ENCODE measurements around the gene CELF2. TPM values are rescaled to one million over a fixed set of nuclear protein-coding genes. Genes with fewer than 3 reads are reported as not detected.

CELF2 gene
- total RNA-seq, 1 donor from 2014 or later = 11.0 TPM

DNA sequence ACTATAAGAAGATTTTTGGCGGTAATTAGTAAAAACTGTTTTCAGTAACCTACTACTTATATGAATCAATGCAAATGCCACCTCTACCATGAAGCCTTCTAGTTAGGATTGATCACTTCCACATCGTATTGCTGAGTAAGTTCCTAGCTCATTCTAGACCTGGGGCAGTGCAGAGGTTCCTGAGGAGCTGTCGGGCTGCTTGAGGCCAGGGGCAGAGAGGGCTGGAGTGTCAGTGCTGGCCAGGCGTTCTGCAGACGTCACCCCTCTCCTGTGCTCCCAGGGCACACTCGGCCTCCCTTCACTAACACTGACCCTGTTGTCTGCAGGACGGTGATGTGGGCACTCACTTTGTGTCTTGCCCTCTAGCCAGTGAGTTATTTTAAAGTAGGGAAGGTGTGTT lies 275.7 kb downstream of the CELF2 start:
- H3K4me3 ChIP-seq (ENCODE audit: low read depth, low read length) = no peak overlapping the region
- DNase-seq (ENCODE audit: low read depth) = no peak
- TF ChIP-seq CTCF (conservative IDR thresholded peaks at IDR 0.05; ENCODE audit: low read depth, low read length) = no peak

- no peak overlapping the region for H3K4me3 ChIP-seq (ENCODE audit: low read depth, low read length)
- TF ChIP-seq CTCF (conservative IDR thresholded peaks at IDR 0.05; ENCODE audit: low read depth, low read length) = no peak
- no peak for DNase-seq (ENCODE audit: low read depth)
These were observed 277.3 kb downstream of the CELF2 start for GRCh38 chr10:11294831-11295450.

GRCh38 chr10:11295492-11295891 lies 277.8 kb downstream of the CELF2 start:
- no peak for TF ChIP-seq CTCF (conservative IDR thresholded peaks at IDR 0.05; ENCODE audit: low read depth, low read length)
- no peak for DNase-seq (ENCODE audit: low read depth)
- H3K4me3 ChIP-seq (ENCODE audit: low read depth, low read length) = no peak overlapping the region

- no peak for TF ChIP-seq CTCF (conservative IDR thresholded peaks at IDR 0.05; ENCODE audit: low read depth, low read length)
- H3K4me3 ChIP-seq (ENCODE audit: low read depth, low read length) = no peak overlapping the region
- DNase-seq (ENCODE audit: low read depth) = no peak
These were observed 279.5 kb downstream of the CELF2 start for GRCh38 chr10:11297136-11297535.

GRCh38 chr10:11298116-11298515 lies 280.4 kb downstream of the CELF2 start:
- no peak overlapping the region for H3K4me3 ChIP-seq (ENCODE audit: low read depth, low read length)
- no peak for TF ChIP-seq CTCF (conservative IDR thresholded peaks at IDR 0.05; ENCODE audit: low read depth, low read length)
- no peak for DNase-seq (ENCODE audit: low read depth)

- no peak overlapping the region for H3K4me3 ChIP-seq (ENCODE audit: low read depth, low read length)
- DNase-seq (ENCODE audit: low read depth) = no peak
- no peak for TF ChIP-seq CTCF (conservative IDR thresholded peaks at IDR 0.05; ENCODE audit: low read depth, low read length)
These were observed 281.5 kb downstream of the CELF2 start for GRCh38 chr10:11299125-11299524.

- no peak for TF ChIP-seq CTCF (conservative IDR thresholded peaks at IDR 0.05; ENCODE audit: low read depth, low read length)
- DNase-seq (ENCODE audit: low read depth) = no peak
- H3K4me3 ChIP-seq (ENCODE audit: low read depth, low read length) = no peak overlapping the region
These were observed 282.4 kb downstream of the CELF2 start for GRCh38 chr10:11300026-11300425.

Measured in epithelial cell of proximal tubule (primary cell).